Inflammatory macrophage (primary cell): ENCODE data around the gene DHX8.
A peak's percentile ranks its signal among the peaks of the same experiment; 100 is the strongest.

ENCODE experiments used
- DNase-seq, 2 donors: peaks; one replicate each; pipeline ENCODE4 v3.0.0-alpha.2; 2020 to 2022

The DHX8 gene

GRCh38 chr17:43548689-43549379, 65.1 kb downstream of the DHX8 start:
- DNase-seq, result no peak

GRCh38 chr17:43549496-43549895, 65.7 kb downstream of the DHX8 start:
- DNase-seq, result no peak

- peak; percentile 27 to 50 for DNase-seq
These were observed 67.0 kb downstream of the DHX8 start for GRCh38 chr17:43550754-43551153.

DNA sequence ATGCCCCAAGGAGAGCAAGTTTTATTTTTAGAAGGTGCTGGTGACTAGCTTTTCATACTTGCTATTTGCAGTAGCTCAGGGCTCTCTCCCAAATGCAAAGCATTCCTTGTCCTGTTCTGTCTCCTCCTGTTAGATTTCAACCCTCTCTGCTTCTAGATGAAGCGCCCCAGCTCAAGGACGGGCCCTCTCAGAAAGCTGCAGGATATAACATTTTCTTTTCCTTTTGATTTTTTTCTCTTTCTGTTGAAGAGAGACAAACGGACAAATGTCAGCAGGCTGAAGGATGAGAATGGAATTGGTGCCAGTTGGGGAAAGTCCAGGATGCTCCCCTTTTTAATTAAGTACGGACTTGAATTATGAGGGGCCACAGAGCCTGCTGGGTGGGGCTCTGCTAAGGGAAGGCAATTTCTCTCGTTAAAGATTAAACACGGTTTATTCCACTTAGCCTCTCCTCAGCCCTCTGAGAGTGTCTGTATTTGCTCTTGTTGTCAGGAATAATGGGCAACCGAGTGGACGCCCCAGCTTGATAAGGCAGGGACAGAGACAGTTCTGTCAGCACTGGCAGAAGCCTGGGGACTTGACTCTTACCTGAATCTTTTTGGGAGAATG, 68.6 kb downstream of the DHX8 start:
- DNase-seq, result no peak

GRCh38 chr17:43553573-43553972, 69.8 kb downstream of the DHX8 start:
- DNase-seq, result no peak

GRCh38 chr17:43554857-43555256, 71.1 kb downstream of the DHX8 start:
- DNase-seq, result no peak

DNA sequence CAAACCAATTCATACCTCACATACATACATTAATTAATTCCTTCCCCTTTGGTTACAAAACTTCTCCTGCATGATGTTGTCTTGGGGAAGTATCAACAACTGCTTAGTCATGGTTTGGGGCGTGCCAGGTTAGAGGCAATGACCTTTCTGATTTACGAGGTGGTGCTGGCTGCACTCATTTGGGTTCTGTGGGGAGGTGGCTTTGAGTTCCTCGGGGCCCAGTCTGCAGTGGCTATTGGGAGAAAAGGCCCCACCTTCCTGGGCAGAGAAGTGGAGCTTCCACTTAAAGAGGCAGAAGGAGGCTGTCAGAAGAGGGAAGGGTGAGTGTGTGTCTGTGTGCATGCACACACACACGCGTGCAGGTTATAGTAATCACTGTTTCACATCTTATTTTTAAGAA, 72.5 kb downstream of the DHX8 start:
- peak; percentile 85 to 93 for DNase-seq

- DNase-seq, result no peak
These were observed 75.0 kb downstream of the DHX8 start for GRCh38 chr17:43558805-43559160.

GRCh38 chr17:43559161-43559816, 75.5 kb downstream of the DHX8 start:
- DNase-seq, result no peak

- peak in 1 of 2 donors; percentile 21 for DNase-seq
These were observed 77.0 kb downstream of the DHX8 start for GRCh38 chr17:43560461-43561427.

DNA sequence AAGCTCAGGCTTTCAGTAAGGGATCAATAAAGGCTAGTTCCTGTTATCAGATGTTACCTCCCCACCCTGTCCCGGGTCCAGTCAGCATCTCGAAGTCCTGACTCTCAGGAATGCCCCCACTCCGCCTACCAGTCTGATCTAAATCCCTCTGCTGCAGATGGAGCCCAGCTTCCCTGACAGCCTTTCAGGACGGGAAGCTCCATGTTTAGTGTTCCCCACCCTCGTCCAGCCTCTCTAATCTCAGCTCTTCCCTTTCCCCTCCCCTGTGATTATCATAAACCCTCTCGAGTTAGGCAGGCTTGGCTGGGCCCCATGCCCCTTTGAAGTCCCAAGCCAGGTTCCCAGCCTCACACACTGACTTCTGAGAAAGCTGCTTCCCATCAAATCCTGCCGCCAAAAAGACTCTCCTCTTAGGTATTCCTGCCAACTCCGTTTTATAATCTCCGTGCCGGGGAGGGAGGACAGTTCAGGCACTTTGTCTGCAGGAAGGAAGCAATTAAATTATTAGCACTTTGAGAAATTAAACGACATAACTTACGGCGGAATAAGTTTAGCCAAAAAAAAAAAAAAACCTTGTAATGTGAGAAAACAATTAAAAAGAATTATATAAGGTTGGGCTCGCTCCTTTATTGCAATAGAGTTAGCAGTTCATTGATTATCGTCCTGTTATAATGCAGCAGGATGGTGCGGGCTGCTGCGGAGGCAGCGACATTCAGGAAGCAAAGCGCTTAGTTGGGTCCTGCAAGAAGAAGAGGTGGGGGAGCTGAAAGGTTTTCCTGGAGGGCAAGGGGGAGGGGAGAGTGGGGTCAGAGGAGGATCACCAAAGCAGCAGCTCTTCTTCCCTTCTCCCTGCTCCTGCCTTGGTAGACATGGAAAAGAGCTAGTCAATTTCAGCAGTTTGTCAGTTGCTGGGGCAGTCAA, 79.2 kb downstream of the DHX8 start:
- no peak for DNase-seq

DNA sequence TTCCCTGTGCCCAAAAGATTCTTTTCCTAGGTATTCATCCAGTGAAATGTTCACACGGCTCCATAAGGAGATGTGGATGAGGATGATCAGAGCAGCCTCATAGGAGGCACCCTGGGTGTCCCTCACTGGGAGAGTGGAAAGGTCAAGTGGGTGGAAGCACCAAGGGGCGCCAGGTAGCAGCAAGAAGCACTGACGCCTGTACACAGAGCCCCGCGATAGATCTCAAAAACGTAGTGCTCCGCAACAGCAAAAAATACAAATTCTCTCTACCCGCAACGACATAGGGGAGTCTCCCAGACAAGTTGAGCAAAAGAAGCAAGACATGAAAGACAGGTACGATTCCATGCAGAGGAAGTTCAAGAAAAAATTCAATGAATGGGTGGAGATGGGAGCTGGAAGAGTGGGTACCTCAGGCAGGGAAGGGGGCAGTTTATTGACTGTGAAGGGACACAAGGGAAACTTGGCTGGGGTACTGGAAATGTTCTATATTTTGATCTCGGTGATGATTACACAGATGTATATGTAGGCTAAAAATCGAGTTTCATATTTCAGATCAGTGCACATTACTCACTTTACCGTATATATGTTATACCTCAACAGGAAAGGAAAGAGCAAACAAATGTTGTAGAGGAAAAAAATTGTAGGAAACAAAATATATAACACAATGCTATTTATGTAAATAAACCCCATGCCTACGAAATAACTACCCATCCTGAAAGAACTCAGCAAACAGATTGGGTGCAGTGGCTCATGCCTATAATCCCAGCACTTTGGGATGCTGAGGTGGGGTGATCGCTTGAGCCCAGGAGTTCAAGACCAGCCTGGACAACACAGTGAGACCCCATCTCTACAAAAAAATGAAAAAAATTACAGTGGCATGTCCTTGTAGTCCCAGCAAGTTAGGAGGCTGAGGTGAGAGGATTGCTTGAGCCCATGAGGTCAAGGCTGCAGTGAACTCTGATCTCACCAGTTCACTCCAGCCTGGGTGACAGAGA, 80.1 kb downstream of the DHX8 start:
- no peak for DNase-seq

DNA sequence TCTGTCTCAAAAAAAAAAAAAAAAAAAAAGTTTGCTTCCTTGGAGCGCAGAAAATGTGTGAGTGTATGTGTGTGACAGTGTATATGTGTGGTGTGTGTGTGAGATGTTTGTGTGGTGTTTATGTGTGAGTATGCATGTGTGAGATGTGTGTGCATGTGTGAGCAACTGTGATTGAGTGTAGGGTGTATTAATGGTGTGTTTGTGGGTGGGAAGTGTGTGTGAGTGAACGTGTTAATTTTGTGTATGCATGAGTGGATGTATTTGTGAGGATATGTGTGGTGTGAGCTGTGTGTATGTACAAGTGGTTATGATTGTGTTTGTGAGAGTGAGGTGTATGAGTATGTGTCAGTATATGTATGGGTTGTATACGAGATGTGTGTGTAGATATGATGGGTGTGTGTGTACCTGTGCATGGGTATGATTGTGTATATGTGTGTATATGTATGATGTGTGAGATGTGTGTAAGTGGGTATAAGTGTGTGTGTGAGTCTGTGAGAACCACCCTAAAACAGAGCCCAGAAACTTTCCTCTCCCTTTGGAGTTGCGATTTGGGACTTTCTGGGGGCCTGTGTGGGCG, 84.8 kb downstream of the DHX8 start:
- DNase-seq, result no peak

DNA sequence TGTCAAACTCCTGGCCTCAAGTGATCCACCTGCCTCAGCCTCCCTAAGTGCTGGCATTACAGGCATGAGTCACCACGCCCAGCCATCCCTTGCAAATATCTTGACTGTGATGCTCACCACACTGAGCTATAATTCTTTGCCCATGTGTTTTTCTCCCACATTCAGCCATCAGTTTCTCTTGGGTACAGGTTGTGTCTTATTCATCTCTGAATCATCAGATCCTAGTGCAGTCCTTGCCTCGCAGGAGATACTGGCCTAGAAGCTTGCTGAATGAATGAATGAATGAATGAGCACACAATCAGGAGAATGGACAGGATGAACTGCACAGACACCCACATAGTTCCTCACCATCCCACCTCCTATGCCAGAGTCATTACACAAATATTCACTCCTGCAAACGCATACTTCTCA, 86.7 kb downstream of the DHX8 start:
- DNase-seq, result no peak

GRCh38 chr17:43572368-43572980, 88.7 kb downstream of the DHX8 start:
- DNase-seq, result no peak

DNA sequence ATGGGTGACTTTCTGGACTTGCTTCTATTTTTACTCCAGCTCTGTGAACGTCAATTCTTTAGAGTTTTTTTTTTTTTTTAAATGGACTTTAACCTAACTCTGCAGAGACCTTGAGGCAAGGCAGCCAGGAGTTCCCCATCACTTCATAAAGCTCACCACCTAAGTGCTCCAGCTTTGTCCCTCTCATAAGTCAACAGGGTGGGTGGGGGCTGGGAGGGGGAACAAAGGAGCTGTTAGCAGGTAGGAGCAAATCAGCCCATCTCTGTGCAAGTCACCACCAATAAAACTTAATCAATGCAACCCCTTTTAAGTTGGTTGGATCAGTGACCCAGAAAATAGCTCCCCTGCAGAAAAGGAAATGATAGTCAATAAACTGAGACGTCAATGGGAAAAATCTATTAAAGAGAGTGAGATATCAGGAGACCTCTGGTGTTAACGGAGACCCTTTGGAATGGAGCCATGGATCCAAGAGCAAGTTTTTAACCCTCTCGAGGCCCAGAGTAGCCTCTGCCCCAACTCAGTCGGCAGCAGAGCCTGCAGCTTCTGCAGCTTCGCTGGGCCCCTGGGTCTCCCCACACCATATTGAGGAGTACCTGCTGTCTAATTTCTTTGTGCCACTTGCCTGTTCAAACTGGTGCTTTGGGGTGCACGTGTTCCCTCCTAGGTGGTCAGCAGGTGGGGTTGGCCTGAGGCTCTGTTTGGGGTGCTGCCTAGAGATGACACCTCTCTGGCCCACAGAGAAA, 90.0 kb downstream of the DHX8 start:
- no peak for DNase-seq

GRCh38 chr17:43574348-43574747, 90.6 kb downstream of the DHX8 start:
- DNase-seq, result no peak

DNA sequence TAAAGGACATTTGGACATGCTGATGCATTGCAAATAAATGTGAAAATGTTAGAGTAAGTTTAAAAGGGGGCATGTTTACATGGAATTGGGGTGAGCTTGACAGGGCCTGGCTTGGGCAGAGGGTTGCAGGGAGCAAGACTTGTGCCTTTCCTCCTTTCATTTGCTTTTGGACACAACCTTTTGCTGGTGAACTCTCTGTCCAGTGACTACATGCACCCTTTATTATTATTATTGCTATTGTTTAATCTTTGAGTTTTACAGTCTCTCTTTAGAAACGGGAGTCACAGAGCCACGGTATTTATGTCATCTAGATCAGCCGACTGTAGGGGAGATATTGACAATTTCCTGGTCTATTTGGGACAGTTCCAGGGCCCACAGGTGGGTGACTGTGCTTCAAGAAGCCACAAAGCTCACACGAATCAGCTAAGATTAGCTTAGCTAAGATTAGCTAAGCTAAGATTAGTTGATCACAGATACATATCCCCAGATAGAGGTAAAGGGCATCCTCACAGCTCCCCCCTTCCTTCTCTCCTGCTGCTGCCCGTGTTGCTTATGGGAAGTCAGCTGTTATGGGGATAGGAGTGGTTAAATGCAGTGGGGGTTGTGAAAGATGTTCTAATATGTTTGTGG, 91.2 kb downstream of the DHX8 start:
- DNase-seq, result no peak
